HG03469 (cell line): ENCODE measurements around the gene ADAMTS9.
"Not testable (repeated sequence)": the region's sequence is repeated elsewhere in the genome, so short reads cannot be mapped to it uniquely, and the experiment has no call there.

Source experiments
- ATAC-seq: cut with Tn5 transposase; IDR thresholded peaks from one replicate; pipeline ENCODE4 v1.9.1; 2021; ENCODE audit warnings: mild to moderate bottlenecking, moderate library complexity, moderate number of reproducible peaks; ENCODE audit not compliant: unreplicated experiment

The ADAMTS9 gene

GRCh38 chr3:64548200-64548889, 139.5 kb downstream of the ADAMTS9 start:
- ATAC-seq: no peak

GRCh38 chr3:64546856-64547255, 140.9 kb downstream of the ADAMTS9 start:
- ATAC-seq: no peak

GRCh38 chr3:64545239-64545638, 142.6 kb downstream of the ADAMTS9 start:
- ATAC-seq: not testable (repeated sequence)

- ATAC-seq: no peak
These were observed 146.0 kb downstream of the ADAMTS9 start for GRCh38 chr3:64541803-64542202.

GRCh38 chr3:64539451-64540196, 148.2 kb downstream of the ADAMTS9 start:
- no peak for ATAC-seq

- no peak for ATAC-seq
These were observed 151.6 kb downstream of the ADAMTS9 start for GRCh38 chr3:64536166-64536565.

- ATAC-seq: peak; percentile 88
These were observed 154.0 kb downstream of the ADAMTS9 start for GRCh38 chr3:64533617-64534317.

- no peak for ATAC-seq
These were observed 157.3 kb downstream of the ADAMTS9 start for GRCh38 chr3:64530434-64531049.

GRCh38 chr3:64523324-64523723, 164.5 kb downstream of the ADAMTS9 start:
- ATAC-seq: no peak

- ATAC-seq: no peak
These were observed 167.5 kb downstream of the ADAMTS9 start for GRCh38 chr3:64520334-64520733.

GRCh38 chr3:64518950-64519349, 168.8 kb downstream of the ADAMTS9 start:
- ATAC-seq: no peak

- no peak for ATAC-seq
These were observed 169.3 kb downstream of the ADAMTS9 start for GRCh38 chr3:64518496-64518895.

GRCh38 chr3:64514889-64515288, 172.9 kb downstream of the ADAMTS9 start:
- ATAC-seq: no peak

- no peak for ATAC-seq
These were observed 178.6 kb downstream of the ADAMTS9 start for GRCh38 chr3:64509206-64509605.

- ATAC-seq: no peak
These were observed 179.7 kb downstream of the ADAMTS9 start for GRCh38 chr3:64508140-64508539.

GRCh38 chr3:64506255-64506654, 181.5 kb downstream of the ADAMTS9 start:
- no peak for ATAC-seq

- no peak for ATAC-seq
These were observed 182.4 kb downstream of the ADAMTS9 start for GRCh38 chr3:64505419-64505818.

- ATAC-seq: no peak
These were observed 185.5 kb downstream of the ADAMTS9 start for GRCh38 chr3:64502284-64502683.

GRCh38 chr3:64501298-64501906, 186.4 kb downstream of the ADAMTS9 start:
- no peak for ATAC-seq

- no peak for ATAC-seq
These were observed 190.9 kb downstream of the ADAMTS9 start for GRCh38 chr3:64496786-64497490.
